Measurements from ENCODE around the gene USP15.

The USP15 gene

DNA sequence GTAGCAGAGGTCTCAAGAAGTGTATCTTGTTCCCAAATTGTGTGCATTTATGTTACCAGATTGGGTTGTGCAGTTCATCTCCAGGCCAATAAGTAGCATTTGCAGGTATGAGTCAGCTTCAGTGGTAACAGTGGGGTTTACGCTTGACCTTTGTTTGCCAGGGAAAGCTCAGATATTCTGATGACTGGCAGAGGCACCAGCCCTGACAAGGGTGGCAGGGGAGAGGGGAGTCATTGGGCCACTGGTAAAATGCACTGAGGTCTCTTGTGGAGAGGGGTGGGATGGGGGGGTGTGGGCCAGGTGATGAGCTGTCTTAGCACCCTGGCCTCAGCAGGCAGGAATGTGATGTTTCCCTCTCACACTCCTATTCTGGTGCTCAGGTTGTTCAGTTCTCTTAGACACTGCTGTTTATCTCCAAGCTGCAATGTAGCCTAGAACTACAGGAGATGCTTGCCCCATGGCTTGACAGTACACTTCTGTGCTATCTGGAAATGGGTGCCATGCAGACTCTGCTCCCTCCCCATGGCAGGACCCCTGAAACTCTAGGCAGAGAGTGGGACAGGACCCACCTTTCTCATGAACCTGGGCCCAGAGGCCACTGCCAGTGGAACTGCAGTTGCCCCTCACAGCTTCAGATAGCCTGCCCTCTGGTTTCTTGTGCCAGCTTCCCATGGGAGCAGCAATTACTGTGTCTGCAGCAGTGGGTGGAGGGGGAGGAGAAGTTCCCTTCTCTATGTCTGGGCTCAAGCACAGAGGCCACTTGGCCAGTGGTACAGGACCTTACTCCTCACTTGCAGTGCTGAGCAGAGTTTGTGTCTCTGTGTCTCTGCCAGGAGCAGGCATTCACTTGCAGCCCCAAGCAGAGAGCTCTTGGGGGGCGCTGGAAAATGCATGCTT, 31.9 kb downstream of the USP15 start:
- DNase-seq (ENCODE audit: insufficient read length, low spot score) (no peak), FAIRE-seq (no peak)
- TF ChIP-seq, protein P1, sequence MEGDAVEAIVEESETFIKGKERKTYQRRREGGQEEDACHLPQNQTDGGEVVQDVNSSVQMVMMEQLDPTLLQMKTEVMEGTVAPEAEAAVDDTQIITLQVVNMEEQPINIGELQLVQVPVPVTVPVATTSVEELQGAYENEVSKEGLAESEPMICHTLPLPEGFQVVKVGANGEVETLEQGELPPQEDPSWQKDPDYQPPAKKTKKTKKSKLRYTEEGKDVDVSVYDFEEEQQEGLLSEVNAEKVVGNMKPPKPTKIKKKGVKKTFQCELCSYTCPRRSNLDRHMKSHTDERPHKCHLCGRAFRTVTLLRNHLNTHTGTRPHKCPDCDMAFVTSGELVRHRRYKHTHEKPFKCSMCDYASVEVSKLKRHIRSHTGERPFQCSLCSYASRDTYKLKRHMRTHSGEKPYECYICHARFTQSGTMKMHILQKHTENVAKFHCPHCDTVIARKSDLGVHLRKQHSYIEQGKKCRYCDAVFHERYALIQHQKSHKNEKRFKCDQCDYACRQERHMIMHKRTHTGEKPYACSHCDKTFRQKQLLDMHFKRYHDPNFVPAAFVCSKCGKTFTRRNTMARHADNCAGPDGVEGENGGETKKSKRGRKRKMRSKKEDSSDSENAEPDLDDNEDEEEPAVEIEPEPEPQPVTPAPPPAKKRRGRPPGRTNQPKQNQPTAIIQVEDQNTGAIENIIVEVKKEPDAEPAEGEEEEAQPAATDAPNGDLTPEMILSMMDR (IDR thresholded peaks at IDR 0.05; ENCODE audit: insufficient read depth, missing control alignments), result no peak

- no peak for DNase-seq (ENCODE audit: insufficient read length, low spot score)
- TF ChIP-seq, protein P1 (IDR thresholded peaks at IDR 0.05; ENCODE audit: insufficient read depth, missing control alignments), result no peak
- no peak for FAIRE-seq
These were observed 32.6 kb downstream of the USP15 start for GRCh38 chr12:62292761-62293344.

DNA sequence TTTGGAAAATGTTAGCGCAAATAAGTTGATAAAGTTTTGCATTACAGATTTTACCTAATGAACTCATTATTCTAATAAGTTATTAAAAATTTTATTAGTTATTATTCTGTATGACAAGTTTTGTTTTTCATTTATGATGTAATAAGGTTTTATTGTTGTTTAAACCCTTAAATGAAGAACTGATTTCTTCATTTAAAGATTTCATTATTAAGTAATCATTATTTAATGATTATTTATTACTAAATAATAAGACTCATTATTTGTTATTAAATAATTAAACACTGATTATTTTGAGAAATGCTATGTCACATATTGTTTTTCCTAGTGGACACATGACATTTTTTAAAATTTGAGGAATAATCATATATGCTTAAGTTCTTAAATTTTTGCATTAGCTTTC, 34.2 kb downstream of the USP15 start:
- DNase-seq (ENCODE audit: insufficient read length, low spot score), result no peak
- TF ChIP-seq, protein P1 (IDR thresholded peaks at IDR 0.05; ENCODE audit: insufficient read depth, missing control alignments), result no peak
- no peak for FAIRE-seq

DNA sequence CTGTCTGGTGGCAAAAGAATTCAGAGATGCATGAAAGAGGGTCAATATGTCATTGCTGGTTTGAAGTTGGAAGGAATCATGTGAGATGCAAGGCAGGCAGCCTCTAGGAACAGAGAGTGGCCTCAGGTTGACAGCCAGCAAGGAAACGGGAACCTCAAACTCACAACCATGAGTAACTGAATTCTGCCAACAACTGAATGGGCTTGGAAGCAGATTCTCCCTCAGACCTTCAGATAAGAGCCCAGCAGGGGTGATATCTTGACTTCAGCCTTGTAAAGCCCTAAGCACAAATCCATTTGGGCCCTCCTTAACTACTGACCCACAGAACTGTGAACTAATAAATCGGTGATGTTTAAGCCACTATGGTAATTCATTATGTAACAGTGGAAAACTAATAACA, 35.8 kb downstream of the USP15 start:
- DNase-seq (ENCODE audit: insufficient read length, low spot score), result no peak
- no peak for FAIRE-seq

DNA sequence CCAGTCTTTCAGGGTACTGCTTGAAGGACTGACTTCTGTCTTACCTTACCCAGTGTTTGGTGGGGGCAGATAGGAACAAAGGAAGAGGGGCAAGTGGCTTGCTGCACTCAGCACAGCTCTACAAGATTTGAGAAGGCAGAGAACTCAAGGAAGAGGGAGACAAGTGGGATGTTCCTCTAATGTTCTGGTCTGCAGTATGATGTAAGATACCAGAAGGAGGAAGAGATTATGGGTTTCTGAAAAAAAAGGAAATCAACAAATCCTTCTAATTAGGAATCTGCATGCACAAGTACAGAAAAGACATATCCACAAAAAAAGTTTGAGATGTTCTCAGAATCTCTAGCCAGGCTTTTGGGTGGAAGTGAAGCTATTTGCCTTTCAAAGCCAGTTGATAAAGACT, 37.1 kb downstream of the USP15 start:
- DNase-seq (ENCODE audit: insufficient read length, low spot score), result no peak

More for the DNA sequence above, 35.8 kb downstream of the USP15 start:
- TF ChIP-seq, protein P1 (IDR thresholded peaks at IDR 0.05; ENCODE audit: insufficient read depth, missing control alignments), result no peak

GRCh38 chr12:62299617-62300016, 39.4 kb downstream of the USP15 start:
- DNase-seq (ENCODE audit: insufficient read length, low spot score), result no peak
- TF ChIP-seq, protein P1 (IDR thresholded peaks at IDR 0.05; ENCODE audit: insufficient read depth, missing control alignments), result no peak
- no peak for FAIRE-seq

More for the DNA sequence above, 37.1 kb downstream of the USP15 start:
- TF ChIP-seq, protein P1 (IDR thresholded peaks at IDR 0.05; ENCODE audit: insufficient read depth, missing control alignments), result no peak
- FAIRE-seq, result no peak

Measured in D721Med (cell line).